PC-9 (cell line): ENCODE data around the gene IL1RAPL1. TPM values are rescaled to one million over a fixed set of nuclear protein-coding genes. Genes with fewer than 3 reads are reported as not detected.

Experiments used
- BruUV-seq: library from RNA; stranded (reverse); fragments of 400-500 nt; replicated peaks from 2 replicates; lab custom pipeline; 2021; lab: Mats Ljungman, UMichigan
- CTCF ChIA-PET: fragments of 300-600 bp; sonication (Branson Sonifier 250); formaldehyde crosslinking; loops from one replicate; lab custom pipeline; 2022; ENCODE audit warnings: antibody characterized with exemption; lab: Charles Lee
- POLR2A ChIA-PET: fragments of 300-600 bp; sonication (Branson Sonifier 250); formaldehyde crosslinking; loops from one replicate; lab custom pipeline; 2022; ENCODE audit warnings: antibody characterized with exemption; ENCODE audit not compliant: unreplicated experiment; lab: Charles Lee
- DNase-seq, 2 experiments: peaks; one replicate each; pipeline versions ENCODE4 v3.0.0 to v3.0.0-alpha.2; 2015 to 2022; ENCODE audit warnings: mixed read lengths in 1 of 2
- H2AFZ ChIP-seq: fragments of 200-600 bp; sonication (generic); 2 replicates; pipeline ENCODE4 v1.8.1; 2017; ENCODE audit warnings: antibody characterized with exemption
- H3F3A ChIP-seq: fragments of 200-600 bp; sonication (generic); 2 replicates; pipeline ENCODE4 v1.8.1; 2017; ENCODE audit warnings: antibody characterized with exemption, mild to moderate bottlenecking, low read depth; ENCODE audit not compliant: insufficient read depth
- H3K27ac ChIP-seq: fragments of 200-600 bp; sonication (generic); 2 replicates; pipeline ENCODE4 v1.6.1; 2016; ENCODE audit warnings: mixed run types
- H3K27me3 ChIP-seq: fragments of 200-600 bp; sonication (generic); 2 replicates; pipeline ENCODE4 v1.6.1; 2016; ENCODE audit warnings: low read depth, mixed run types; ENCODE audit not compliant: insufficient read depth
- H3K36me3 ChIP-seq: fragments of 200-600 bp; sonication (generic); 2 replicates; pipeline ENCODE4 v1.6.1; 2016; ENCODE audit warnings: low read depth, mixed run types
- H3K4me1 ChIP-seq: fragments of 200-600 bp; sonication (generic); replicated peaks from 2 replicates; pipeline ENCODE4 v1.6.1; 2016; ENCODE audit warnings: mixed run types; ENCODE audit not compliant: insufficient read depth
- H3K4me2 ChIP-seq: fragments of 200-600 bp; sonication (generic); 2 replicates; pipeline ENCODE4 v1.6.1; 2017; ENCODE audit warnings: mixed run types
- H3K4me3 ChIP-seq: fragments of 200-600 bp; sonication (generic); 2 replicates; pipeline ENCODE4 v1.6.1; 2016; ENCODE audit warnings: mixed run types
- H3K79me2 ChIP-seq: fragments of 200-600 bp; sonication (generic); 2 replicates; pipeline ENCODE4 v1.6.1; 2017; ENCODE audit warnings: low read depth, mixed run types
- H3K9me2 ChIP-seq: fragments of 200-600 bp; sonication (generic); 2 replicates; pipeline ENCODE4 v1.8.1; 2017; ENCODE audit warnings: mild to moderate bottlenecking; ENCODE audit not compliant: insufficient read depth
- H3K9me3 ChIP-seq: fragments of 200-600 bp; sonication (generic); 2 replicates; pipeline ENCODE4 v1.8.1; 2016; ENCODE audit warnings: low read depth; ENCODE audit not compliant: insufficient read depth
- H4K20me1 ChIP-seq: fragments of 200-600 bp; sonication (generic); 2 replicates; pipeline ENCODE4 v1.8.1; 2017; ENCODE audit not compliant: insufficient read depth
- CTCF ChIP-seq: fragments of 200-600 bp; sonication (generic); conservative IDR thresholded peaks from 2 replicates; pipeline ENCODE4 v1.6.1; 2017; ENCODE audit warnings: mixed run types, antibody characterized with exemption, mild to moderate bottlenecking, moderate library complexity
- EZH2 ChIP-seq: fragments of 200-600 bp; sonication (generic); IDR thresholded peaks from 2 replicates; pipeline ENCODE4 v1.8.0; 2017; ENCODE audit warnings: antibody characterized with exemption, low read depth
- intact Hi-C: fragments of 100-400 bp; cut with micrococcal nuclease; formaldehyde crosslinking; loops from one replicate; pipeline ENCODE4 v1.10.0; 2022; ENCODE audit not compliant: unreplicated experiment
- total RNA-seq: library from RNA; stranded (reverse); gene quantifications from 2 replicates; pipeline ENCODE4 v1.2.3, GENCODE V29; 2021

The IL1RAPL1 gene
- total RNA-seq, 1 experiment from 2014 or later: 0.26 TPM

GRCh38 chrX:29297171-29297800 lies 710.0 kb downstream of the IL1RAPL1 start:
- Histone ChIP-seq H3K79me2 (no peaks in the 10 kb centered on the region), H3K27me3 (no peaks in the 10 kb centered on the region), H4K20me1 (no peaks in the 10 kb centered on the region), H3K36me3 (no peaks in the 10 kb centered on the region), H3K4me3 (no peak overlapping the region), H3K27ac (no peak overlapping the region), H3K9me2 (no peaks in the 10 kb centered on the region), H3K4me2 (no peak overlapping the region), H3K9me3 (no peaks in the 10 kb centered on the region), H3F3A (no peaks in the 10 kb centered on the region), H2AFZ (no peak overlapping the region), H3K4me1 (no peaks in the 10 kb centered on the region)
- TF ChIP-seq CTCF: no peak
- POLR2A ChIA-PET: no interaction called here
- CTCF ChIA-PET: no interaction called here
- no TSS peak for BruUV-seq
- intact Hi-C loops: no loop called here
- no peak for DNase-seq

- BruUV-seq: no TSS peak
- H3K9me3 ChIP-seq: no peaks in the 10 kb centered on the region
- no peaks in the 10 kb centered on the region for H4K20me1 ChIP-seq
- H2AFZ ChIP-seq: no peak overlapping the region
- H3F3A ChIP-seq: no peaks in the 10 kb centered on the region
- ChIA-PET CTCF (no interaction called here), POLR2A (no interaction called here)
- H3K4me1 ChIP-seq: no peaks in the 10 kb centered on the region
- no peak overlapping the region for H3K4me3 ChIP-seq
- no peak overlapping the region for H3K27ac ChIP-seq
- H3K4me2 ChIP-seq: no peak overlapping the region
- no peaks in the 10 kb centered on the region for H3K79me2 ChIP-seq
- H3K36me3 ChIP-seq: no peaks in the 10 kb centered on the region
- H3K9me2 ChIP-seq: no peaks in the 10 kb centered on the region
- no peak for DNase-seq
- H3K27me3 ChIP-seq: no peaks in the 10 kb centered on the region
- TF ChIP-seq CTCF: no peak
- no peak for TF ChIP-seq EZH2
- intact Hi-C loops: no loop called here
Measured at GRCh38 chrX:29299684-29300083, 712.4 kb downstream of the IL1RAPL1 start.

GRCh38 chrX:29308726-29309125 lies 721.5 kb downstream of the IL1RAPL1 start:
- Histone ChIP-seq H3K27ac (no peak overlapping the region), H3K4me1 (no peaks in the 10 kb centered on the region)
- CTCF ChIA-PET: no interaction called here

More at GRCh38 chrX:29308726-29309125, 721.5 kb downstream of the IL1RAPL1 start:
- H3K36me3 ChIP-seq: no peaks in the 10 kb centered on the region
- H3F3A ChIP-seq: no peaks in the 10 kb centered on the region
- no peaks in the 10 kb centered on the region for H3K79me2 ChIP-seq
- BruUV-seq: no TSS peak
- H3K4me3 ChIP-seq: no peak overlapping the region
- no peaks in the 10 kb centered on the region for H4K20me1 ChIP-seq
- no peaks in the 10 kb centered on the region for H3K27me3 ChIP-seq
- TF ChIP-seq EZH2 (no peak), CTCF (no peak)
- POLR2A ChIA-PET: no interaction called here
- H3K4me2 ChIP-seq: no peak overlapping the region
- H3K9me3 ChIP-seq: no peaks in the 10 kb centered on the region
- no peaks in the 10 kb centered on the region for H3K9me2 ChIP-seq
- intact Hi-C loops: no loop called here
- no peak overlapping the region for H2AFZ ChIP-seq
- no peak for DNase-seq
